T-cell (primary cell): Measurements from ENCODE around the gene TM4SF1. TPM values are rescaled to one million over a fixed set of nuclear protein-coding genes. Genes with fewer than 3 reads are reported as not detected.

Source experiments
- ATAC-seq, 4 experiments: fragments of 200-7000 bp in 3 of 4; fragments of 150-1000 bp in 1 of 4; cut with Tn5 transposase; replicated peaks in 1 of 4; 1 replicate in 3 of 4; 2 replicates in 1 of 4; pipeline ENCODE4 v1.10.0; 2021; ENCODE audit warnings: moderate library complexity in 3 of 4, mild to moderate bottlenecking in 2 of 4, moderate number of reproducible peaks in 1 of 4
- CTCF ChIA-PET, 2 donors: fragments of 300-600 bp; sonication (Branson Sonifier 250); formaldehyde crosslinking; loops; one replicate each; lab custom pipeline; 2022; ENCODE audit warnings: antibody characterized with exemption in 2 of 2; lab: Charles Lee
- POLR2A ChIA-PET, 2 donors: fragments of 300-600 bp; sonication (Branson Sonifier 250); formaldehyde crosslinking; loops; one replicate each; lab custom pipeline; 2022; ENCODE audit warnings: antibody characterized with exemption in 2 of 2; lab: Charles Lee
- DNase-seq, 35 experiments: peaks; one replicate each; pipeline versions ENCODE4 v3.0.0 to v3.0.0-alpha.2; 2013 to 2023
- H3K27ac ChIP-seq: one replicate; pipeline ENCODE4 v1.5.1; 2013; ENCODE audit warnings: low read length
- H3K27me3 ChIP-seq, 2 experiments: replicated peaks in 1 of 2; 1 replicate in 1 of 2; 2 replicates in 1 of 2; pipeline versions ENCODE4 v1.6.1 to v1.7.0; 2013; ENCODE audit warnings: low read length in 1 of 2, mixed read lengths in 1 of 2; ENCODE audit not compliant: control insufficient read depth in 2 of 2, insufficient read depth in 2 of 2; ENCODE audit errors: extremely low read depth in 1 of 2
- H3K36me3 ChIP-seq, 2 donors: 1 replicate in 1 of 2; 2 replicates in 1 of 2; pipeline versions ENCODE4 v1.6.1 to v1.7.0; 2013; ENCODE audit warnings: low read length in 1 of 2; ENCODE audit not compliant: control insufficient read depth in 2 of 2, insufficient read depth in 1 of 2; ENCODE audit errors: extremely low read depth in 1 of 2
- H3K4me1 ChIP-seq, 2 experiments: 1 replicate in 1 of 2; 2 replicates in 1 of 2; pipeline versions ENCODE4 v1.6.1 to v1.7.0; 2013; ENCODE audit warnings: low read length in 2 of 2, mixed read lengths in 1 of 2; ENCODE audit not compliant: insufficient read depth in 2 of 2, control insufficient read depth in 1 of 2; ENCODE audit errors: extremely low read depth in 1 of 2
- H3K4me3 ChIP-seq, 2 donors: 1 replicate in 1 of 2; 2 replicates in 1 of 2; pipeline versions ENCODE4 v1.5.1 to v1.7.0; 2013; ENCODE audit warnings: mild to moderate bottlenecking in 2 of 2, low read length in 1 of 2, moderate library complexity in 1 of 2; ENCODE audit not compliant: control insufficient read depth in 1 of 2; ENCODE audit errors: extremely low read depth in 1 of 2
- H3K9me3 ChIP-seq: 2 replicates; pipeline ENCODE4 v1.7.0; 2013
- H3K27ac Mint-ChIP-seq, 2 donors: one replicate each; pipeline ENCODE4 v1.8.0; 2020 to 2021; ENCODE audit warnings: mild to moderate bottlenecking in 2 of 2, mixed read lengths in 2 of 2
- H3K27me3 Mint-ChIP-seq, 2 donors: one replicate each; pipeline ENCODE4 v1.8.0; 2021 to 2022; ENCODE audit warnings: mixed read lengths in 2 of 2
- H3K36me3 Mint-ChIP-seq: one replicate; pipeline ENCODE4 v1.8.0; 2021; ENCODE audit warnings: mixed read lengths
- H3K4me1 Mint-ChIP-seq, 3 donors: one replicate each; pipeline ENCODE4 v1.8.0; 2020 to 2022; ENCODE audit warnings: mixed read lengths in 3 of 3, mild to moderate bottlenecking in 1 of 3
- H3K4me3 Mint-ChIP-seq, 3 donors: one replicate each; pipeline ENCODE4 v1.8.0; 2020 to 2022; ENCODE audit warnings: mild to moderate bottlenecking in 3 of 3, mixed read lengths in 3 of 3, moderate library complexity in 3 of 3
- H3K9me3 Mint-ChIP-seq, 3 donors: one replicate each; pipeline ENCODE4 v1.8.0; 2020 to 2022; ENCODE audit warnings: mixed read lengths in 3 of 3
- WGBS: methylation state at CpG from one replicate; pipeline ENCODE4 v1.1.5; 2013; ENCODE audit warnings: missing lambda C conversion rate; ENCODE audit not compliant: insufficient coverage; 5-methylcytosine and 5-hydroxymethylcytosine counted together
- total RNA-seq, 35 experiments: library from RNA in 6 of 35; stranded (reverse) in 6 of 35; fragments of 120-200 nt in 1 of 35; gene quantifications; one replicate each; pipeline versions ENCODE4 v1.2.1 to v1.2.4 and lab custom pipeline; 2013 to 2026

TM4SF1 gene
- total RNA-seq, 5 donors from 2014 or later (not counting 1 experiment from before 2014, with no cell fraction given): 0.76 to 1.0 (median 0.79) TPM; not detected in 2

GRCh38 chr3:149321640-149322039, 55.8 kb downstream of the TM4SF1 start:
- no peak overlapping the region for H3K4me3 Mint-ChIP-seq
- H3K27ac Mint-ChIP-seq: no peak overlapping the region
- no peak overlapping the region for H3K4me3 ChIP-seq
- DNase-seq: no peak
- no peaks in the 10 kb centered on the region for H3K36me3 ChIP-seq
- no CpG with 5 or more reads among the region's 2 CpGs for WGBS
- H3K27me3 ChIP-seq: no peaks in the 10 kb centered on the region
- no peaks in the 10 kb centered on the region for H3K4me1 ChIP-seq
- POLR2A ChIA-PET: no interaction called here
- no peak overlapping the region for H3K27ac ChIP-seq
- H3K36me3 Mint-ChIP-seq: no peaks in the 10 kb centered on the region
- H3K9me3 Mint-ChIP-seq: no peaks in the 10 kb centered on the region
- no peaks in the 10 kb centered on the region for H3K9me3 ChIP-seq
- no peaks in the 10 kb centered on the region for H3K4me1 Mint-ChIP-seq
- H3K27me3 Mint-ChIP-seq: peaks cover 4 to 17% of the 10 kb centered on the region in 2 donors
- CTCF ChIA-PET: no interaction called here
- no peak for ATAC-seq

DNA sequence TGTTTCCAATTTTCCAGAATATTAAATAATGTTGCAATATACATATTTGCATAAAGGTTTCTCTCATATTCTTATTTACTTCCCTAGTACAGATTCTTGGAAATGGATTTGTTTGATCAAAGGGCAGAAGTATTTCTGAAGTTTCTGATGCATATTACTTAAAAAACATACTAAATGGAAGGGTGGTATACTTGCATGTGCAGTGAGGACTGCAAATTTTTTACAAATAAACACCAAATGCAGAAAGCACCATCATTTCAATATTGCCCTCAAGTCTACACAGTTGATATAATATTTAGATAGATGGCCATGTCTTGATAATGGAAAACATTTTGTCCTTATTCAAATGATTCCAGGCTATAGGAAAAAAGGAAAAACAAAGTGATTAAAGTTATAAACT, 56.3 kb downstream of the TM4SF1 start:
- Histone ChIP-seq H3K4me3 (no peak overlapping the region), H3K9me3 (no peaks in the 10 kb centered on the region), H3K27me3 (no peaks in the 10 kb centered on the region), H3K27ac (no peak overlapping the region), H3K4me1 (no peaks in the 10 kb centered on the region), H3K36me3 (no peaks in the 10 kb centered on the region)
- peaks cover 4 to 13% of the 10 kb centered on the region in 2 donors for H3K27me3 Mint-ChIP-seq
- DNase-seq (no peak), ATAC-seq (no peak)
- H3K36me3 Mint-ChIP-seq: no peaks in the 10 kb centered on the region
- POLR2A ChIA-PET: no interaction called here
- CTCF ChIA-PET: no interaction called here
- no peaks in the 10 kb centered on the region for H3K9me3 Mint-ChIP-seq
- H3K4me1 Mint-ChIP-seq: no peaks in the 10 kb centered on the region
- H3K27ac Mint-ChIP-seq: no peak overlapping the region
- H3K4me3 Mint-ChIP-seq: no peak overlapping the region

- no peaks in the 10 kb centered on the region for H3K27me3 ChIP-seq
- H3K36me3 ChIP-seq: no peaks in the 10 kb centered on the region
- no peaks in the 10 kb centered on the region for H3K4me1 ChIP-seq
- DNase-seq (no peak), ATAC-seq (no peak)
- H3K4me1 Mint-ChIP-seq: no peaks in the 10 kb centered on the region
- peaks cover 4 to 12% of the 10 kb centered on the region in 2 donors for H3K27me3 Mint-ChIP-seq
- ChIA-PET CTCF (no interaction called here), POLR2A (no interaction called here)
- H3K9me3 ChIP-seq: no peaks in the 10 kb centered on the region
- no peaks in the 10 kb centered on the region for H3K9me3 Mint-ChIP-seq
- no peak overlapping the region for H3K27ac ChIP-seq
- no peak overlapping the region for H3K4me3 Mint-ChIP-seq
- no peak overlapping the region for H3K4me3 ChIP-seq
- no peak overlapping the region for H3K27ac Mint-ChIP-seq
- H3K36me3 Mint-ChIP-seq: no peaks in the 10 kb centered on the region
- 100% methylated on average over 1 of the region's 3 CpGs for WGBS
Observed at GRCh38 chr3:149319750-149320149, 57.7 kb downstream of the TM4SF1 start.

Other genes with a start within 250 kb of the TM4SF1 start
- gene HPS3, start 248.0 kb downstream of the TM4SF1 start, total RNA-seq: 10 to 100 TPM; 18.6 to 28.4 (median 21.5) TPM
- gene CP, start 155.8 kb downstream of the TM4SF1 start, total RNA-seq: 1 to 10 TPM in 1 of 5 donors, under 1 TPM in 2, not detected in 2; 0.69 to 1.9 (median 0.73) TPM
- not detected for gene TM4SF18, start 44.0 kb downstream of the TM4SF1 start, total RNA-seq
- gene TM4SF4, start 97.0 kb upstream of the TM4SF1 start, total RNA-seq: 1 to 10 TPM in 1 of 5 donors, under 1 TPM in 2, not detected in 2; 0.85 to 1.1 (median 0.86) TPM